ENCODE results near the gene SLC26A2. TPM values are rescaled to one million over a fixed set of nuclear protein-coding genes. Genes with fewer than 3 reads are reported as not detected.
A peak's percentile ranks its signal among the peaks of the same experiment; 100 is the strongest.

SLC26A2 gene
- total RNA-seq, 2 donors from 2014 or later: 16.9 to 32.0 TPM

- H3K27ac ChIP-seq: peak overlapping the region in 1 of 2 donors; percentile 60
- H3K4me1 ChIP-seq (ENCODE audit: control insufficient read depth in 1 of 2, low read depth in 2 of 2): peaks cover 11 to 38% of the 10 kb centered on the region in 2 donors
- ATAC-seq (ENCODE audit: insufficient number of reproducible peaks, low FRiP score, low read depth) (no peak), DNase-seq (ENCODE audit: low spot score) (no peak)
- no peak overlapping the region for H3K4me3 ChIP-seq
- H3K36me3 ChIP-seq: no peaks in the 10 kb centered on the region
- TF ChIP-seq CTCF (IDR thresholded peaks at IDR 0.05): no peak
- no peaks in the 10 kb centered on the region for H3K27me3 ChIP-seq (replicated peaks; ENCODE audit: insufficient read depth)
- no peaks in the 10 kb centered on the region for H3K9me3 ChIP-seq
These were observed 35.0 kb downstream of the SLC26A2 start for GRCh38 chr5:149995385-149996204.

GRCh38 chr5:149996205-149996890, 35.8 kb downstream of the SLC26A2 start:
- peaks cover 11 to 41% of the 10 kb centered on the region in 2 donors for H3K4me1 ChIP-seq (ENCODE audit: control insufficient read depth in 1 of 2, low read depth in 2 of 2)
- H3K36me3 ChIP-seq: no peaks in the 10 kb centered on the region
- ATAC-seq (ENCODE audit: insufficient number of reproducible peaks, low FRiP score, low read depth) (no peak), DNase-seq (ENCODE audit: low spot score) (no peak)
- TF ChIP-seq CTCF (IDR thresholded peaks at IDR 0.05): no peak
- no peaks in the 10 kb centered on the region for H3K27me3 ChIP-seq (replicated peaks; ENCODE audit: insufficient read depth)
- no peak overlapping the region for H3K4me3 ChIP-seq
- H3K9me3 ChIP-seq: no peaks in the 10 kb centered on the region
- peak overlapping the region in 1 of 2 donors; percentile 12 for H3K27ac ChIP-seq

GRCh38 chr5:149998281-149998680, 37.7 kb downstream of the SLC26A2 start:
- ATAC-seq (ENCODE audit: insufficient number of reproducible peaks, low FRiP score, low read depth) (no peak), DNase-seq (ENCODE audit: low spot score) (no peak)
- no peaks in the 10 kb centered on the region for H3K36me3 ChIP-seq
- no peaks in the 10 kb centered on the region for H3K27me3 ChIP-seq (replicated peaks; ENCODE audit: insufficient read depth)
- H3K4me3 ChIP-seq: no peak overlapping the region
- H3K9me3 ChIP-seq: no peaks in the 10 kb centered on the region
- no peak for TF ChIP-seq CTCF (IDR thresholded peaks at IDR 0.05)
- no peak overlapping the region for H3K27ac ChIP-seq
- H3K4me1 ChIP-seq (ENCODE audit: control insufficient read depth in 1 of 2, low read depth in 2 of 2): peaks cover 19 to 60% of the 10 kb centered on the region in 2 donors

- TF ChIP-seq CTCF (IDR thresholded peaks at IDR 0.05): no peak
- Histone ChIP-seq H3K4me1 (ENCODE audit: control insufficient read depth in 1 of 2, low read depth in 2 of 2) (peaks cover 13 to 49% of the 10 kb centered on the region in 2 donors), H3K4me3 (peak overlapping the region; percentile 85), H3K27me3 (replicated peaks; ENCODE audit: insufficient read depth) (no peaks in the 10 kb centered on the region), H3K27ac (peak overlapping the region in 1 of 2 donors; percentile 85), H3K36me3 (no peaks in the 10 kb centered on the region), H3K9me3 (no peaks in the 10 kb centered on the region)
- no peak for ATAC-seq (ENCODE audit: insufficient number of reproducible peaks, low FRiP score, low read depth)
- no peak for DNase-seq (ENCODE audit: low spot score)
These were observed 38.8 kb downstream of the SLC26A2 start for GRCh38 chr5:149999359-149999758.

GRCh38 chr5:149999866-150000255, 39.3 kb downstream of the SLC26A2 start:
- ATAC-seq (ENCODE audit: insufficient number of reproducible peaks, low FRiP score, low read depth): peak; percentile 6
- peaks cover 3% of the 10 kb centered on the region for H3K36me3 ChIP-seq

More at GRCh38 chr5:149999866-150000255, 39.3 kb downstream of the SLC26A2 start:
- Histone ChIP-seq H3K9me3 (no peaks in the 10 kb centered on the region), H3K27me3 (replicated peaks; ENCODE audit: insufficient read depth) (no peaks in the 10 kb centered on the region), H3K27ac (peak overlapping the region; percentile 85 to 86), H3K4me3 (peak overlapping the region; percentile 85), H3K4me1 (ENCODE audit: control insufficient read depth in 1 of 2, low read depth in 2 of 2) (peaks cover 8 to 44% of the 10 kb centered on the region in 2 donors)
- TF ChIP-seq CTCF (IDR thresholded peaks at IDR 0.05): no peak
- DNase-seq (ENCODE audit: low spot score): no peak

Data from thoracic aorta (tissue), 2 donors.